ENCODE data around the gene LAMB3.

DNA sequence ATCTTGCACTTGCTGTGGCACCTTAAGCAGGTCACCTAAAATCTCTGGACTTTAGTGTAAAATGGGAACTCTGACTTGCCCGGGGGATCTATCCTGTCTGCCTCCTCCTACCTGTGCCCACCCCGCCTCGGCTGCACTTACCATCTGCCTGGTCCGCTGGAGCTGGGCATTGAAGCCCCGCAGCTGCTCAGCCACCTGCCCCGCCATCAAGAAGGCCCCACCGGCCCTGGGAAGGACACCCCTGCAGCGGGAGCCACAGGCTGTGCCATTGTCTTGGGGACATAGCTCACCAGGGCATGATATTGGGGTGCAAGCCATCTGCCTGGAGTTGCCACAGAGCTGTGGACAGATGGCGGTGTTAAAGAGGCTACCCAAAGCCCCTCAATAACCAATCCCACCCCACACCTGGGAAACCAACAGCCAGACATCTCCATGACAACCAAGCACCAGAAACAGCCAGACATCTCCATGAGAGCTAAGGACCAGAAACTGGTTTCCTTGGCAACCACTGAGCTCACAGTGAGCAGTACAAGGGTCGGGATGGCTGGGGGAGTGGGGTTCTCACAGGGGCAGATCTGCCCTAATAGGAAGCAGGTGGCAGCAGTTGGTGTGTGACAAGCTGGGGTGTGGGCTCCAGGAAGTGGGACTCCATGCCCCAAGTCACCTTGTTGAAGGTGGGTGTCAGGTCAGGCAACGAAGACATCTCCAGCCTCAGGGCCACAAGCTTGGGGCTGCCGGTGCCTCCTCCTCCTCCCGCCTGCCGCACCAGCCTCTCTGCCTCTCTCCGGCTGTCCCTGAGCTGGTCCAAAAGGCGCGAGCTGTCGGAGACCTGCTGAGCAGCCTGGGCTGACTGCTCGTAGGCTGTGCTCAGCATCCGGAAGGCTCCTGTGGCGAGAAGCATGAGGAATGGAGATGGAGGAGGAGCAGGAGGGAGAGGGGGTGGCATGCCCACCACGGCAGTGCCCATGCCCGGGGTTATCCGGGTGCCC lies 29.1 kb downstream of the LAMB3 start:
- TF ChIP-seq ZNF155 (tag by site-specific recombination; IDR thresholded peaks at IDR 0.05): no peak
- no peak for TF ChIP-seq ZNF174 (tag by site-specific recombination; IDR thresholded peaks at IDR 0.05)
- TF ChIP-seq, protein P1, sequence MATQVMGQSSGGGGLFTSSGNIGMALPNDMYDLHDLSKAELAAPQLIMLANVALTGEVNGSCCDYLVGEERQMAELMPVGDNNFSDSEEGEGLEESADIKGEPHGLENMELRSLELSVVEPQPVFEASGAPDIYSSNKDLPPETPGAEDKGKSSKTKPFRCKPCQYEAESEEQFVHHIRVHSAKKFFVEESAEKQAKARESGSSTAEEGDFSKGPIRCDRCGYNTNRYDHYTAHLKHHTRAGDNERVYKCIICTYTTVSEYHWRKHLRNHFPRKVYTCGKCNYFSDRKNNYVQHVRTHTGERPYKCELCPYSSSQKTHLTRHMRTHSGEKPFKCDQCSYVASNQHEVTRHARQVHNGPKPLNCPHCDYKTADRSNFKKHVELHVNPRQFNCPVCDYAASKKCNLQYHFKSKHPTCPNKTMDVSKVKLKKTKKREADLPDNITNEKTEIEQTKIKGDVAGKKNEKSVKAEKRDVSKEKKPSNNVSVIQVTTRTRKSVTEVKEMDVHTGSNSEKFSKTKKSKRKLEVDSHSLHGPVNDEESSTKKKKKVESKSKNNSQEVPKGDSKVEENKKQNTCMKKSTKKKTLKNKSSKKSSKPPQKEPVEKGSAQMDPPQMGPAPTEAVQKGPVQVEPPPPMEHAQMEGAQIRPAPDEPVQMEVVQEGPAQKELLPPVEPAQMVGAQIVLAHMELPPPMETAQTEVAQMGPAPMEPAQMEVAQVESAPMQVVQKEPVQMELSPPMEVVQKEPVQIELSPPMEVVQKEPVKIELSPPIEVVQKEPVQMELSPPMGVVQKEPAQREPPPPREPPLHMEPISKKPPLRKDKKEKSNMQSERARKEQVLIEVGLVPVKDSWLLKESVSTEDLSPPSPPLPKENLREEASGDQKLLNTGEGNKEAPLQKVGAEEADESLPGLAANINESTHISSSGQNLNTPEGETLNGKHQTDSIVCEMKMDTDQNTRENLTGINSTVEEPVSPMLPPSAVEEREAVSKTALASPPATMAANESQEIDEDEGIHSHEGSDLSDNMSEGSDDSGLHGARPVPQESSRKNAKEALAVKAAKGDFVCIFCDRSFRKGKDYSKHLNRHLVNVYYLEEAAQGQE (tag by site-specific recombination; IDR thresholded peaks at IDR 0.05): no peak
- no peak for TF ChIP-seq ZBTB7A (tag by site-specific recombination; IDR thresholded peaks at IDR 0.05; ENCODE audit: low read depth)
- TF ChIP-seq SCRT2 (tag by site-specific recombination; IDR thresholded peaks at IDR 0.05): no peak
- TF ChIP-seq ZNF146 (tag by site-specific recombination; IDR thresholded peaks at IDR 0.05): no peak

All from HEK293 (cell line).